DND-41 (cell line): ENCODE results near the gene SIL1.

Source experiments
- ATAC-seq: fragments of 200-7000 bp; cut with Tn5 transposase; 3 replicates; pipeline ENCODE4 v1.9.1; 2021; ENCODE audit warnings: low read depth; ENCODE audit not compliant: insufficient read depth
- DNase-seq: peaks from one replicate; pipeline ENCODE4 v3.0.0-alpha.2; 2020
- H2AFZ ChIP-seq: 2 replicates; pipeline ENCODE4 v1.6.0; 2012; ENCODE audit warnings: low read depth, low read length
- H3K27ac ChIP-seq: 2 replicates; pipeline ENCODE4 v1.5.1; 2012; ENCODE audit warnings: low read length, inconsistent platforms
- H3K27me3 ChIP-seq: fragments of 200-600 bp; sonication (generic); 2 replicates; pipeline ENCODE4 v1.6.0; 2012; ENCODE audit warnings: low read length, mild to moderate bottlenecking, inconsistent platforms; ENCODE audit not compliant: insufficient read depth, poor library complexity
- H3K36me3 ChIP-seq: 2 replicates; pipeline ENCODE4 v1.5.1; 2012; ENCODE audit warnings: low read length, inconsistent platforms; ENCODE audit not compliant: insufficient read depth
- H3K4me1 ChIP-seq: 2 replicates; pipeline ENCODE4 v1.5.1; 2012; ENCODE audit warnings: mild to moderate bottlenecking, low read length; ENCODE audit not compliant: insufficient read depth
- H3K4me2 ChIP-seq: 2 replicates; pipeline ENCODE4 v1.6.0; 2012; ENCODE audit warnings: mild to moderate bottlenecking, moderate library complexity, low read length, inconsistent platforms; ENCODE audit not compliant: insufficient read depth
- H3K4me3 ChIP-seq, 2 experiments: fragments of 200-600 bp in 1 of 2; shearing (Covaris generic) in 1 of 2; 2 replicates each; pipeline ENCODE4 v1.5.1; 2012 to 2016; ENCODE audit warnings: inconsistent platforms in 2 of 2, low read length in 2 of 2, mild to moderate bottlenecking in 2 of 2, low read depth in 1 of 2, moderate library complexity in 1 of 2
- H3K79me2 ChIP-seq: 2 replicates; pipeline ENCODE4 v1.6.0; 2012; ENCODE audit warnings: low read length, inconsistent platforms; ENCODE audit not compliant: insufficient read depth
- H3K9ac ChIP-seq: 2 replicates; pipeline ENCODE4 v1.6.0; 2012; ENCODE audit warnings: low read depth, mild to moderate bottlenecking, inconsistent platforms, low read length, moderate library complexity
- H3K9me3 ChIP-seq: 2 replicates; pipeline ENCODE4 v1.5.1; 2012; ENCODE audit warnings: low read length, moderate library complexity, mild to moderate bottlenecking, inconsistent platforms; ENCODE audit not compliant: insufficient read depth, severe bottlenecking
- H4K20me1 ChIP-seq: 2 replicates; pipeline ENCODE4 v1.6.0; 2012; ENCODE audit warnings: low read length; ENCODE audit not compliant: insufficient read depth
- EZH2 ChIP-seq: IDR thresholded peaks from 3 replicates; pipeline ENCODE4 v1.6.1; 2012; ENCODE audit warnings: borderline replicate concordance, low read depth, mild to moderate bottlenecking, moderate library complexity, low read length, inconsistent platforms; ENCODE audit not compliant: severe bottlenecking
- TF ChIP-seq, protein P1 (sequence below): IDR thresholded peaks from 2 replicates; pipeline ENCODE4 v1.5.1; 2012; ENCODE audit warnings: borderline replicate concordance, low read length, moderate library complexity, mild to moderate bottlenecking; ENCODE audit not compliant: poor library complexity, severe bottlenecking; ENCODE audit errors: extremely low read depth

SIL1 gene

DNA sequence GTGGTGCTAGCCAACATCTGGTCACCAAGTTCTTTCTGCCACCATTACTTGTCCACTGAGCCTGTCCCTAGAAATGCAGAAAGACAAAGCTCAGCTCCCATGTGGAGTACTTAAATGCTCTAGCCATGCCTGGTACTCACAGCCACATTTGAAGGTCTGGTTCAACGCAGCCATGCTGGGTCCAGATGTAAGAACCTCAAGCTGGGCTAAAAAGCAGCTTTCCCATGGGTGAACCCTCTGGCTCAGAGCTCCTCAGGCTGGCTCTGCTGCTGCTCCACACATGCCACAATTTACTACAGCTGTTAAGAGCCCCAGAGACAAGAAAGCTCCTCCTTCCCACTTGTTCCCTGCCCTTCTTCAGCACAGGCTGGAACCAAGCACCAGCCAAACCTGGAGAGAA is 225.9 kb downstream of the SIL1 start:
- DNase-seq (no peak), ATAC-seq (no peak)
- H3K4me2 ChIP-seq: no peak overlapping the region
- no peaks in the 10 kb centered on the region for H3K79me2 ChIP-seq
- H3K9ac ChIP-seq: no peak overlapping the region
- H4K20me1 ChIP-seq: no peaks in the 10 kb centered on the region
- TF ChIP-seq, protein P1, sequence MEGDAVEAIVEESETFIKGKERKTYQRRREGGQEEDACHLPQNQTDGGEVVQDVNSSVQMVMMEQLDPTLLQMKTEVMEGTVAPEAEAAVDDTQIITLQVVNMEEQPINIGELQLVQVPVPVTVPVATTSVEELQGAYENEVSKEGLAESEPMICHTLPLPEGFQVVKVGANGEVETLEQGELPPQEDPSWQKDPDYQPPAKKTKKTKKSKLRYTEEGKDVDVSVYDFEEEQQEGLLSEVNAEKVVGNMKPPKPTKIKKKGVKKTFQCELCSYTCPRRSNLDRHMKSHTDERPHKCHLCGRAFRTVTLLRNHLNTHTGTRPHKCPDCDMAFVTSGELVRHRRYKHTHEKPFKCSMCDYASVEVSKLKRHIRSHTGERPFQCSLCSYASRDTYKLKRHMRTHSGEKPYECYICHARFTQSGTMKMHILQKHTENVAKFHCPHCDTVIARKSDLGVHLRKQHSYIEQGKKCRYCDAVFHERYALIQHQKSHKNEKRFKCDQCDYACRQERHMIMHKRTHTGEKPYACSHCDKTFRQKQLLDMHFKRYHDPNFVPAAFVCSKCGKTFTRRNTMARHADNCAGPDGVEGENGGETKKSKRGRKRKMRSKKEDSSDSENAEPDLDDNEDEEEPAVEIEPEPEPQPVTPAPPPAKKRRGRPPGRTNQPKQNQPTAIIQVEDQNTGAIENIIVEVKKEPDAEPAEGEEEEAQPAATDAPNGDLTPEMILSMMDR: no peak
- TF ChIP-seq EZH2: no peak
- H3K27me3 ChIP-seq: no peaks in the 10 kb centered on the region
- no peaks in the 10 kb centered on the region for H3K4me1 ChIP-seq
- H3K27ac ChIP-seq: no peak overlapping the region
- H3K36me3 ChIP-seq: no peaks in the 10 kb centered on the region
- H3K4me3 ChIP-seq: no peak overlapping the region
- H3K9me3 ChIP-seq: no peaks in the 10 kb centered on the region
- no peak overlapping the region for H2AFZ ChIP-seq

DNA sequence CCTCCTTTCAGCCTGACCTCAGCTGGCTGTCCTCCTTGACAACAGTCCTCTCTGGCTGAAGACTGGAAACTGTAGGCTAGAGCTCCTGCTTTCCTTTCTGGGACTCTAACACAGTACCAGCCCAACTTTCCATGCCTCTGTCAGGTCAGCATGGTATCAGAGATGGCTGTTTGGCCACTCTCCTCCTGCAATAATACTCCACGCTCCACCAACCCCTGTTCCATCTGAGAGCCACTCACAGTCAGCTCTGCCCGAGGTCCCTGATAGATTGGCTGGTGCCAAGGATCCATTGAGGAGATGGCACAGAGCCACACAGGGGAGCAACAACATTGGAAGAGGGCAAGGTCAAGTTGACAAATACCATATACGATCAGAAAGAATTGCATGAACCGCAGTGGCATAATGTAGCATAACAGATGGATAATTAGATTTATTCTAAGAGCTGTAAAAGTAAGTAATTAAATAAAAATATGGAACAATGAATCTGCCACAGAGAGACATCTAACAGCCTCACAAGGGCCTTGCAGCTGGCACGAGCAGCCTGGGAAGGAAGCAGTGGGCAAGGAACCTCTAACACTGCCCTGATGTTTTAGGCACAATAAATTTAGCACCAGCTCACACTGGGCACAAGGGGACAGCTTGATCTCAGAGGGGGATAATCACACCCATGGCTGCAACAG is 228.7 kb downstream of the SIL1 start:
- Histone ChIP-seq H2AFZ (no peak overlapping the region), H3K27me3 (no peaks in the 10 kb centered on the region), H3K79me2 (no peaks in the 10 kb centered on the region), H3K9me3 (no peaks in the 10 kb centered on the region), H3K4me3 (no peak overlapping the region), H3K4me2 (no peak overlapping the region), H3K36me3 (no peaks in the 10 kb centered on the region), H4K20me1 (no peaks in the 10 kb centered on the region), H3K9ac (no peak overlapping the region), H3K4me1 (no peaks in the 10 kb centered on the region), H3K27ac (no peak overlapping the region)
- DNase-seq (no peak), ATAC-seq (no peak)
- TF ChIP-seq, protein P1: no peak
- TF ChIP-seq EZH2: no peak

- DNase-seq: no peak
- no peak overlapping the region for H3K9ac ChIP-seq
- H3K4me1 ChIP-seq: no peaks in the 10 kb centered on the region
- H3K27me3 ChIP-seq: no peaks in the 10 kb centered on the region
- ATAC-seq: no peak
- no peak overlapping the region for H2AFZ ChIP-seq
- H3K4me2 ChIP-seq: no peak overlapping the region
- no peaks in the 10 kb centered on the region for H3K79me2 ChIP-seq
- no peak overlapping the region for H3K4me3 ChIP-seq
- no peaks in the 10 kb centered on the region for H3K36me3 ChIP-seq
- TF ChIP-seq, protein P1: no peak
- no peak for TF ChIP-seq EZH2
- H3K9me3 ChIP-seq: no peaks in the 10 kb centered on the region
- no peaks in the 10 kb centered on the region for H4K20me1 ChIP-seq
- H3K27ac ChIP-seq: no peak overlapping the region
These were observed 229.6 kb downstream of the SIL1 start for GRCh38 chr5:138968601-138969000.
